ENCODE data around the gene P2RY10.

GRCh38 chrX:78979789-78980464 is 34.7 kb downstream of the P2RY10 start:
- TF ChIP-seq POLR2A (IDR thresholded peaks at IDR 0.05; ENCODE audit: borderline replicate concordance, extremely low read depth, insufficient read depth, insufficient read length) (no peak), CTCF (IDR thresholded peaks at IDR 0.05 in 2 of 3, conservative IDR thresholded peaks at IDR 0.05 in 1 of 3; ENCODE audit: borderline replicate concordance in 1 of 3, insufficient read depth in 1 of 3, low read depth in 2 of 3, low read length in 2 of 3) (no peak), TCF7L2 (IDR thresholded peaks at IDR 0.05; ENCODE audit: borderline replicate concordance, extremely low read depth, insufficient read depth, insufficient read length) (no peak)
